HG02610 (cell line): ENCODE results near the gene TRIM44.
"Not testable (repeated sequence)": the region's sequence is repeated elsewhere in the genome, so short reads cannot be mapped to it uniquely, and the experiment has no call there.

ENCODE experiments used
- ATAC-seq: cut with Tn5 transposase; IDR thresholded peaks from one replicate; pipeline ENCODE4 v1.9.1; 2021; ENCODE audit warnings: mild to moderate bottlenecking, moderate library complexity; ENCODE audit not compliant: unreplicated experiment

Gene TRIM44

DNA sequence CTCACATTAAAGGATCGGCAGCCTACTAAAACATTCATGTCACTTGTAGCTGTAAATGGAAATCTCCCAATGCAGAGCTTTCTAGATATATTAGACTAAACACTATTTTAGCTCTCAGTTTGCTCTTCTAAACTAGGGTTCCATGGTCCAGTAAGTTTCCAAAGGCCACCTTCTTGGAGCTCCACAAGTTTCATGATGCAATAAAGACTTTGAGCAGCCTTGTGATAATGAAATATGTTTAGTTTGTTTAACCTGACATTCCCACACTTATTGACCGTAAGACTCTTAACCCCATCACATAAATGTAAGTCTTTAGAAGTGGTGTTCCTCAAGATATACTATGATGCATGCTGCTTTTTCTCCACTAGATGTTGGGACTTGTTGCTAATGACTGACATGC lies 87.7 kb downstream of the TRIM44 start:
- ATAC-seq, result no peak

DNA sequence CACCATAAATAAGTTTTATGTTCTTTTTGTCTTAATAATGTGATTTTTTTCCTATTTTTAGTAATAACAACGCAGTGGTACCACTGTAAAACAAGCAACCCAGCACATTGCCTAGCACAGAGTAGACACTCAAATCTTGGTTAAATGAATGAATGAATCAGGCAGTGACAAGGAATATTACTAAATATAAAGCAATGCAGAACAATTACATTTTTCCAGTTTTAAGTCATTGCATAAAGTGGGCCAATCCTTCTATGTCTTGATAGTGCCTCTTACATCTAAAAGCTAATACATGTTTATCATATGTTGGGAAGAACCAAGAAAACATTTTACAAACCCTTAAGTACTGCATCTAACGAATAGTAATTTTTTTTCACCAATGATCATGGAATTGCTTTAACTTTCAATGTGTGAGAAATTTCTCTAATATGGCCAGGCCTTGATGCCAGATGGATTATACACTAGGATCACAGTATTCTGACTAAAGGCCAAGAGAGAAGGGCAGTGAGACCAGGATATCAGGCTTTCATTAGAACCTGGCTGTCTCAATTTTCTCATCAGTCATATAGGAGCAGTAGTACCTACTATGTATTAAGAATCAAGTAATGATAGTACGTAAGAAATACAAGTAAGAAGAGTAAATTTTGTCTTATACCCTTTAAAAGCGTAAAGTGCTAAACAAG lies 88.5 kb downstream of the TRIM44 start:
- no peak for ATAC-seq

DNA sequence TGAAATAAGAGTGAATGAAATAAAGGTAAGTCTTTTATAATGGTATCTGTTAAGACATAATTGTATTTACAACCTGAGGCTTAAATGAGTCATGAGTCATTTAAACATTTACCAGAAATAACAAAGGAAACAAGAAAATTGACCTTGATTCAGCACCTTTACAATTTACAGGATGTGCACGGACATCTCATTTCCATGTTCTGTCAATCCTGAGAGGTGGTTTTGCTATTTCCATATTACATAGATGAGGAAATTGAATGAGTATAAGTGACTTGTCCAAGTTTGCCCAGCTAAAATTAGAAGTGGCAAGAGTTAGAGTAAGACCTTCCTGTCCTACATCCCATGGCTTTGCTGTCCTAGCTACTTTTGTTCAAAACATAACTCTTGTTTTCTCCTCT lies 89.1 kb downstream of the TRIM44 start:
- ATAC-seq, result no peak

DNA sequence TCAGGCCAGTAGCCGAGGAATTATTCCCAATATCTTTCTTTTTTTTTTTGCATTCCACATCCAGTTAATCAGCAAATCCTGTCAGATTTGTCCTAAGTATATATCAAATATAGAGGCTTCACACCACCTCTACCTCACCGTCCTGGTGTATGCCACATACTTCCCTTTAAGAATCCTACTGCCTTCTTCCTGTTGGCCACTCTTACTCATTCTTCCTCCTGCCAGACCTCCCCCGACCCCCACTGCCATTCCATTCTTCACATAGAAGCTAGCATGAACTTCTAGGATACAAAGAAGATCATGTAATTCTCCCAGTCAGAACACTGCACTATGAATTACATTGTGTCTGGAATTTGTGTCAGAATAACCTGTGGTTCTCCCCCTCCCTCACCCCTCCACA lies 89.5 kb downstream of the TRIM44 start:
- no peak for ATAC-seq

DNA sequence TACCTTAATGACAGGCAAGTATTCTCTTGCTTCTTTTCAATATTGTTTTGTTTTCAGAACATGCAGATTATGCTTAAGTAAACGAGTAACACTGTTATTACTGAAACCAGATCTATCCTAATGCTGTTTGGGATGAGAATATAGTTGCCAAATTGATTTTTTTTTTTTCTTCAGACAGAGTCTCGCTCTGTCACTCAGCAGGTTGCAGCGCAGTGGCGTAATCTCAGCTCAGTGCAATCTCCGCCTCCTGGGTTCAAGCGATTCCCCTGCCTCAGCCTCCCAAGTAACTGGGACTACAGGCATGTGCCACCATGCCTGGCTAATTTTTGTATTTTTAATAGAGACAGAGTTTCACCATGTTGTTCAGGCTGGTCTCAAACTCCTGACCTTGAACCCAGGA lies 91.0 kb downstream of the TRIM44 start:
- ATAC-seq, result not testable (repeated sequence)

DNA sequence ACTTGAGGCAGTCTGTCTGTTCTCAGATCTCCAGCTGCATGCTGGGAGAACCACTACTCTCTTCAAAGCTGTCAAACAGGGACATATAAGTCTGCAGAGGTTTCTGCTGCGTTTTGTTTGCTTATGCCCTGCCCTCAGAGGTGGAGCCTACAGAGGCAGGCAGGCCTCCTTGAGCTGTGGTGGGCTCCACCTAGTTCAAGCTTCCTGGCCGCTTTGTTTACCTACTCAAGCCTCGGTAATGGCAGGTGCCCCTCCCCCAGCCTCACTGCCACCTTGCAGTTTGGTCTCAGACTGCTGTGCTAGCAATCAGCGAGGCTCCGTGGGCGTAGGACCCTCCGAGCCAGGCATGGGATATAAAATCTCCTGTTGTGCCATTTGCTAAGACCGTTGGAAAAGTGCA lies 97.4 kb downstream of the TRIM44 start:
- ATAC-seq, result not testable (repeated sequence)

DNA sequence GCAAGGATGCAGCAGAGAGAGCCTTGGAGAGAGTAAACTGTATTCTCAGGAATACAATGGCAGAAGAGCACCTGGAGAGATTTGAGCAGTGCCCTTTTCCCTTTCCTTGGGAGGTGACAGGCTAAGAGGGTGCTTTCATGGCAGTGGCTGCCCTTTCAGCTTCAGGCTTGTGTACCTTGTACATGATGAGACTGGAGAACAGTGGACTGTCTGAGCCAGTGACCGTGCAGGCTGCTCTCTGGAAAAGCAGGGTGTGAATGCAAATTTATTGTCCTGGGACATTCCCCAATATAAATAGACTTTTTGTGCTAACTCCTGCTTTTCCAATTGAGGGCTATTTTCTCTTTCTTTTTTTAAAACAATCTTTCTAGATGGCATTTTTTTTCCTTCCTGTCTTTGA lies 99.3 kb downstream of the TRIM44 start:
- no peak for ATAC-seq

DNA sequence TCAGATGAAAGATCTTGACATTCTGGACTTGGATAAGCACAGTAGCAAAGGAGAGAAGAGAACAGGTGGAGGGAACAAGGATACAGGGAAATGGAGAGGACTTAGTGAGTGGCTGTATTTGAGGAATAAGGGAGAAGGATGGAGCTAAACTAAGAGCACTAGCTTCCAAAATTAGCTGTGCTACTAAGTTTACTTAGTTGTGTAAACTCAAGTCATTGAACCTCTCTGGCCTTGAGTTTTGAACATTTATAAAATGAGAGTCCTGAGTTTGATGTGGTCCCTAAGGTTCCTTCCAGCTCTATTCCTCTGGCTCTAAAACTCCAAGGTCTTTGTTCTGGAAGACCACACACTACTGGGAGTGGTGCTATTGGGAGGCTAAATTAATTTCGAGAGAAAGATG lies 100.7 kb downstream of the TRIM44 start:
- no peak for ATAC-seq

DNA sequence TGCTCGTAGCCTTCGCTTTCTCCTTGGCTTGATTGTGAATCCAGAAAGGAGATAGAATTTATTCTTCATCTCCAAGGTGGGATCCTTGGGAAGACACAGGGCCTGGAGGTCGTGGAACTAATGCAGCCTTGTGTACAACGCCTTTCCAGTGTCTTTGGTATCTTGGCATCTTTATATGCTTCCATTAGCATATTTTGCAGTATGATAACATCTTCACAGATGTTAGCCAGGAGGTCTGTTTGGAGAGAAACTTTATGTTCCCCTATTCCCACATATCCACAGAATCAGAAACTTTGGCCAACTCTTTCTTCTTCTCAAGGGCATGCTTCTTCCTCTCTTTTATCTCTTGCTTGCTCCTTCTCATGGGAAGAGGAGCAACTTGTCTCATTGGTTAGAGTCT lies 101.2 kb downstream of the TRIM44 start:
- no peak for ATAC-seq

DNA sequence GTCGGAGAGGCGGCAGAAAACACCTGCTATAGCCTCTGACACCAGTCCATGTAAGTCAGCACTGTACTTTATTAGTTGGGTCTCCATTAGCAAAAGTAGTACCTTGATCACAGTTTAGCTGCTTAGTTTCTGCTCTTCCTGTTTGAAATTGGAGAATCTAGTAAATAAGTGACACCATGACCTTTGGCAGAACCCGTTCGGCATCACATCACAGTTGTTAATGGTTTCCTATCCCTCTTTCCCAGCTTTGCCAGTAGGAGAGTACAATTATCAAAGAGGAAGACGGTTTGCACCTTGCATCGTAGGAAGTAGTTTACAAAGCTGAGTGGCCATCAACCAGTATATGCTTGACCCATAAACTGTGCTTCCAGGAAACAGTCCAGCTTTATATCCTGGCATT lies 101.8 kb downstream of the TRIM44 start:
- ATAC-seq, result no peak

DNA sequence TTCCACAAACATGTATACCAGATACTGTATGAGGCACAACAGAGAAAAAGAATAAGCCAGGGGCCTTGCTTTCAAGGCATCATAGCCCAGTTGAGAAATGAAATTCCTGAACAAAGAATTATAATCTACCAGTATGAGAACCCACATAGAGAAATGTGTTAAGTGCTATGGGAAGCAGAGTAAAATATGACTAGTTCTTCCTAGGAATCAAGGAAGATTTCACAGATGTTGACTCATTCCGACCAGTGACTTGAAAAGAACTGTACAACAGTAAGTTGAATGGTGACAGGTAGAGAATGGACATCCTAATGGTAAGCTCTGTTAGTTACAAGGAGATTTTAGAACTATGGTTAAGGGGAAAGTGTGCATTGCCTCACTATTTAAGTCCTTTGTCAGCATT lies 102.6 kb downstream of the TRIM44 start:
- no peak for ATAC-seq

DNA sequence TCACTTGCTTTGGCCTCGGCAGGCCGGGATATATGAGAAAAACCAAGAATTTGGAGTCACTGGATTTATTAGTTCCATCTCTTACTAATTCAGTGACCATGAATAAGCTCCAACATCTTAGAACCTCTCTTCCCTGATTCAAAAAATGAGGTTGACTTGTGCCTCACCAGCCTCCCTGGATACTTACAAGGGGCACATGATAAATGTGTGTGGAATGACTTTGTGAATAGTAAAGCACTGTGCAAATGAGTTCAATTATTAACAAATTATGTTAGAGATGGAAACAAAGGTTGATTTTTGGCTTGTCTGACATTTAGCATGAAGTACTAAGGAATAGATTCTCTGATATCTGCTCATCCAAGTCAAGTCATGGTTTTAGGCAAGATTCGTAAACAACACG lies 104.1 kb downstream of the TRIM44 start:
- ATAC-seq, result no peak

DNA sequence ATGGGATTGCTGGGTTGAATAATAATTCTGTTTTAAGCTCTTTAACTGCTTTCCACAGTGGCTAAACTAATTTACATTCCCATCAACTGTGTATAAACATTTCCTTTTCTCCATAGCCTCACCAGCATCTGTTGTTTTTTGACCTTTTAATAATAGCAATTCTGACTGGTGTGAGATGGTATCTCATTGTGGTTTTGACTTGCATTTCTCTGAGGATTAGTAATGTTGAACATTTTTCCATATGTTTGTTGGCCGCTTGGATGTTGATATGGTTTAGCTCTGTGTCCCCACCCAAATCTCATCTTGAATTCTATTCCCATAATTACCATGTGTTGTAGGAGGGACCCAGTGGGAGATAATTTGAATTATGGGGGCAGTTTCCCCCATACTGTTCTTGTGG lies 107.8 kb downstream of the TRIM44 start:
- not testable (repeated sequence) for ATAC-seq

DNA sequence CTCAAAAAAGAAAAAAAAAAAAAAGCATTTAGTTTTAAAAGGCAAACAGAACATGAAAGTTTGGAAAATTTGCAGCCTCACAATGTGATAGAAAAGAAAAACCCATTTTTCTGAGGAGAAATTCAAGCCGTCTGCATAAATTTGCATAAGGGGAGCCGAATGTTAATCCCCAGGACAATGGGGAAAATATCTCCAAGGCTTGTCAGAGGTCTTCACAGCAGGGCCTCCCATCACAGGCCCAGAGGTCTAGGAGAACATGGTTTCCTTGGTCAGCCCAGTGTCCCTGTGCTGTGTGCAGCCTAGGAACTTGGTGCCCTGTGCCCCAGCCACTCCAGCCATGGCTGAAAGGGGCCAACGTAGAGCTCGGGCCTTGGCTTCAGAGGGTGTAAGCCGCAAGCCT lies 109.1 kb downstream of the TRIM44 start:
- no peak for ATAC-seq

DNA sequence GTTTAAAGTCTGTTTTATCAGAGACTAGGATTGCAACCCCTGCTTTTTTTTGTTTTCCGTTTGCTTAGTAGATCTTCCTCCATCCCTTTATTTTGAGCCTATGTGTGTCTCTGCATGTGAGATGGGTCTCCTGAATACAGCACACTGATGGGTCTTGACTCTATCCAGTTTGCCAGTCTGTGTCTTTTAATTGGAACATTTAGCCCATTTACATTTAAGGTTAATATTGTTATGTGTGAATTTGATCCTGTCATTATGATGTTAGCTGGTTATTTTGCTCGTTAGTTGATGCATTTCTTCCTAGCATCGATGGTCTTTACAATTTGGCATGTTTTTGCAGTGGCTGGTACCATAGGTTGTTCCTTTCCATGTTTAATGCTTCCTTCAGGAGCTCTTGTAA lies 114.7 kb downstream of the TRIM44 start:
- not testable (repeated sequence) for ATAC-seq

DNA sequence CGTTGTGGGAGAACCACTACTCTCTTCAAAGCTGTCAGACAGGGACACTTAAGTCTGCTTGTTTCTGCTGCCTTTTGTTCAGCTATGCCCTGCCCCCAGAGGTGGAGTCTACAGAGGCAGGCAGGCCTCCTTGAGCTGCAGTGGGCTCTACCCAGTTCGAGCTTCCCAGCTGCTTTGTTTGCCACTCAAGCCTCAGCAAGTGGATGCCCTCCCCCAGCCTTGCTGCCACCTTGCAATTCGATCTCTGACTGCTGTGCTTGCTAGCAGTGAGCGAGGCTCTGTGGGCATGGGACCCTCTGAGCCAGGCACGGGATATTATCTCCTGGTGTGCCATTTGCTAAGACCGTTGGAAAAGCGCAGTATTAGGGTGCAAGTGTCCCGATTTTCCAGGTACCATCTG lies 116.4 kb downstream of the TRIM44 start:
- not testable (repeated sequence) for ATAC-seq

DNA sequence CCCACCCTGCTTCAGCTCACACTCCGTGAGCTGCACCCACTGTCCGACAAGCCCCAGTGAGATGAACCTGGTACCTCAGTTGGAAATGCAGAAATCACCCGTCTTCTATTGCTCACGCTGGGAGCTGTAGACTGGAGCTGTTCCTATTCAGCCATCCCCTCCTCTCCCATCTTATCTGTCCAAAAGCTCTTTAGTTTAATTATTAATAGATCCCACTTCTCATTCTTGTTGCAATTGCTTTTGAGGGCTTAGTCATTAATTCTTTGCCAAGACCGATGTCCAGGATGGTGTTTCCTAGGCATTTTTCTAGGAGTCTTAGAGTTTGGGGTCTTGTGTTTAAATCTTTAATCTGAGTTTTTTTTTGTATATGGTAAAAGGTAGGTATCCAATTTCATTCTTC lies 116.8 kb downstream of the TRIM44 start:
- ATAC-seq, result no peak

DNA sequence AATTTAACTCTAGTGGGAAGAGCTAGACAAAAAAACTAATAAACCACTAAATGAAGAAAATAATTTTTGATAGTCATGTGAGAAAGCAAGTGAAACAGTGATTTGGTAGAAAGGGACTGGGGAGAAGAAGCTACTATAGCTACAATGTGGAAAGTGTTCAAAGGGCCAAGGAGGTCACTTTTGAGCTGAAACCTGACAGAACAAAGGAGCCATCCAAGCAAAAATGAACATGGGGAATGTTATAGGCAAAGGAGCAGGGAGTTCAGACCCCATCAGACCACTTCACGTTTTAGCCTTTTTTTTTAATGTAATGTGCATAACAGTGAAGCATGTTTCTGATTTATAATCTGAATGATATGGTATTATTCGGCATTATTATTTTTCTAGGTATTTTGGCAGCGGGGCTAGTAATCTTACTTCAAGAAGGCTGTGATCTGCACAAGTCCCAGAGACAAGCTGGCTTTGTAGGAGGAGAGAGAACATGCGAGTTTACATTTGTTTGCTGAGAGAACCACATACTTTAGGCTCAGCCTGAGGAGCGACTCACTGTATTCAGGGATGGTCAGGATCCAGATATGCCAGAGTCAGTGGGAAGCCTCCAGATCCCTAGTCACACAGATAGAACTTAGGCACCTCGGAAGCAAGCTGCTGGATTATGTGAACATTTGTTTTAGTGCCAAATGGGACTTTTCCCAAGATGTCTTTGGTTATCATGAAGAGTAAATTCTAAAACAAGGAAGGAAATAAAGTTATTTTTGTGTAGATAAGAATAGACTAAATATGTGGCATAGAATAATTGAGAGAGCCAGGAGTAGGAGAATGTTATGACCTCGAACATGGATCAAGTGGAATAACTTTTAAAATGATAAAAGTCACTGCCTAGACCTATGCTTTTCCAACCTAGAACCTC lies 118.6 kb downstream of the TRIM44 start:
- no peak for ATAC-seq

DNA sequence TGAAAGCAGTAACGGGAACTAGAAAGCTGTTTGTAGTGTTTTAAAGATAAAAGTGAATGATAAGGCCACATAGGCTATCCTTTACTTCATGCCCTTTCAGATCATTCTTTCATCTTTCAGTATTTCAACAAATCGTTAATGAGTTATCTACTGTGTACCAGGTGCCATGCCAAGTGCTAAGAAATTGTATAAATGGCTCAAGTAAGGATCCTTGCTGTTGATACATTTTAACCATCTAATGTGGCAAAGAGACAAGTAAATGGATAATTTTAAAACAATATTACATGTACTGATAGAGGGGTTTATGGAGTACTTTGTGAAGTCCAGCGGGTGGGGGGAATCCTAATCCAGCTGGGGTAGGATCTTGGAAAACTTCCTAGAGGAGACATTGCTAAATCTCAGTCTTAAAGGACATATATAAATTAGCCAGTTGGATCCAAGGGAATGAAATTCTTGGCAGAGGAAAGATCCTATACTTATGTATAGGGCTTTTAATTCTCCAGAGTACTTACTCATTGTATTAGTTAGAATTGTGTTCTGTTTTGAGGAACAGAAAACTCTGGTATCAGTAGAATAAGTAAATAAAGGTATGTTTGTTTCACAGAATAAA lies 119.4 kb downstream of the TRIM44 start:
- no peak for ATAC-seq

DNA sequence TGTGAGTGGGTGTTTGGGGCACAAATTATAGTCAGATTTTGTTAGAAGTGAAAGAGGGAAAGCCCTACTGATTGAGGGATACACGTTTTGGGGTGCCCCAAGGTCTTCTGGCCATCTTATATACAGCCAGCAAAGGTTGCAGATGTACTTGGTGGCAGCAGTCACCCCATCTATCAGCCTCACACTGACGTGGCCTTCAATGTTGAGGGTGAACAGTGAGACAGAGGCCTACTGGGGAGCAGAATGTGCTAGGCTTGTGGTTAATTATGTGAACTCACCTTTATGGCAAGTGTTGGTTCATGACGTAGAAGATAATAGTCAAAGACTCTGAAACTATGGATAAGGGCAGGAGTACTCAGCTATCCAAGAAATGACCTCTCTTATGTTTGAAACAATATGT lies 121.2 kb downstream of the TRIM44 start:
- no peak for ATAC-seq

DNA sequence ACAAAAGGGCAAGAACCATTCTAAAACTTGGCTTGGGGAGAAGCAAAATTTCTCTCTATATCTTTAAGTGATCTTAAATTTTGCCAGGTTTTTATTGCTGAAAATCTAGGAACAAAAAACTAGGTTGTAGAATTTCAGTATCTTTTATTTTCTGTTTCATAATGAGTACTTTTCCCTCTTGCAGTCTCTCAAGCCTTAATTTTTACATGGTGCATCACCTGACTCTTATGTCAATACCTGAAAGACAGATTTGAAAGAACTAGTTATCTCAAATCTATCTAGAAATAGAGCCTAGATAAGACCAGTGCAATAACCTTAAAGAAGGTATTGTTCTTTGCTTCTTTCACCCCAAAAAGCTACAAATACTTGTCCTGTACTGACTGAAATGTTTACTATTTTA lies 122.1 kb downstream of the TRIM44 start:
- ATAC-seq, result peak; percentile 51
